HG03060 (cell line): ENCODE data around the gene TMPRSS15.
"Not testable (repeated sequence)": the region's sequence is repeated elsewhere in the genome, so short reads cannot be mapped to it uniquely, and the experiment has no call there.

Experiments used
- ATAC-seq: cut with Tn5 transposase; IDR thresholded peaks from one replicate; pipeline ENCODE4 v1.9.1; 2021; ENCODE audit warnings: low read depth, moderate number of reproducible peaks; ENCODE audit not compliant: unreplicated experiment

Gene TMPRSS15

GRCh38 chr21:18403735-18404450, at the start of gene TMPRSS15:
Gene TMPRSS15 (minus strand): TSS chr21:18403785. CDS start chr21:18403622, 163 bp downstream.
- no peak for ATAC-seq

GRCh38 chr21:18451670-18452069, 48.1 kb upstream of the TMPRSS15 start:
- ATAC-seq = no peak

- no peak for ATAC-seq
Measured at GRCh38 chr21:18449605-18450550, 46.3 kb upstream of the TMPRSS15 start.

- ATAC-seq = no peak
Measured at GRCh38 chr21:18443701-18444100, 40.1 kb upstream of the TMPRSS15 start.

- ATAC-seq = no peak
Measured at GRCh38 chr21:18443085-18443484, 39.5 kb upstream of the TMPRSS15 start.

GRCh38 chr21:18430341-18430740, 26.8 kb upstream of the TMPRSS15 start:
- no peak for ATAC-seq

- no peak for ATAC-seq
Measured at GRCh38 chr21:18424276-18424675, 20.7 kb upstream of the TMPRSS15 start.

GRCh38 chr21:18417141-18417790, 13.7 kb upstream of the TMPRSS15 start:
- ATAC-seq = no peak

GRCh38 chr21:18411565-18411964, 8.0 kb upstream of the TMPRSS15 start:
- no peak for ATAC-seq

GRCh38 chr21:18409579-18409978, 6.0 kb upstream of the TMPRSS15 start:
- no peak for ATAC-seq

- no peak for ATAC-seq
Measured at GRCh38 chr21:18398843-18399242, 4.7 kb downstream of the TMPRSS15 start.

- ATAC-seq = no peak
Measured at GRCh38 chr21:18387994-18388393, 15.6 kb downstream of the TMPRSS15 start.

- ATAC-seq = no peak
Measured at GRCh38 chr21:18384771-18385170, 18.8 kb downstream of the TMPRSS15 start.

- ATAC-seq = not testable (repeated sequence)
Measured at GRCh38 chr21:18382934-18383619, 20.5 kb downstream of the TMPRSS15 start.

GRCh38 chr21:18382141-18382540, 21.4 kb downstream of the TMPRSS15 start:
- no peak for ATAC-seq

GRCh38 chr21:18373606-18374005, 30.0 kb downstream of the TMPRSS15 start:
- ATAC-seq = no peak

- ATAC-seq = no peak
Measured at GRCh38 chr21:18370301-18370700, 33.3 kb downstream of the TMPRSS15 start.

- ATAC-seq = no peak
Measured at GRCh38 chr21:18369115-18369514, 34.5 kb downstream of the TMPRSS15 start.

- ATAC-seq = no peak
Measured at GRCh38 chr21:18368205-18368604, 35.4 kb downstream of the TMPRSS15 start.

GRCh38 chr21:18356801-18357200, 46.8 kb downstream of the TMPRSS15 start:
- no peak for ATAC-seq
